Esophagus squamous epithelium (tissue), 5 donors: ENCODE measurements around the gene GRIN1. TPM values are rescaled to one million over a fixed set of nuclear protein-coding genes. Genes with fewer than 3 reads are reported as not detected.

Experiments used
- DNase-seq: peaks from one replicate; lab custom pipeline; 2025; lab: John Stamatoyannopoulos, UW
- H3K27ac ChIP-seq, 4 donors: fragments of 200-600 bp; sonication (generic); one replicate each; pipeline ENCODE4 v1.5.1; 2016 to 2019; ENCODE audit warnings: mild to moderate bottlenecking in 1 of 4
- H3K27me3 ChIP-seq, 4 donors: fragments of 200-600 bp; sonication (generic); 1 replicate in 3 of 4; 2 replicates in 1 of 4; pipeline versions ENCODE4 v1.5.1 to v1.6.0; 2017 to 2021; ENCODE audit warnings: antibody characterized with exemption in 1 of 4
- H3K36me3 ChIP-seq, 3 donors: fragments of 200-600 bp; sonication (generic); one replicate each; pipeline ENCODE4 v1.5.1; 2016 to 2019
- H3K4me1 ChIP-seq, 3 donors: fragments of 200-600 bp; sonication (generic); one replicate each; pipeline ENCODE4 v1.5.1; 2017 to 2019
- H3K4me3 ChIP-seq, 4 donors: fragments of 200-600 bp; sonication (generic); 1 replicate in 3 of 4; 2 replicates in 1 of 4; pipeline ENCODE4 v1.5.1; 2016 to 2019; ENCODE audit warnings: mild to moderate bottlenecking in 2 of 4, moderate library complexity in 1 of 4
- H3K9me3 ChIP-seq, 3 donors: fragments of 200-600 bp; sonication (generic); one replicate each; pipeline ENCODE4 v1.5.1; 2016 to 2019
- CTCF ChIP-seq, 6 experiments: fragments of 450-650 bp in 4 of 6; fragments of 200-600 bp in 2 of 6; sonication (generic) in 2 of 6; IDR thresholded peaks; one replicate each; pipeline ENCODE4 v1.5.1; 2016 to 2019; ENCODE audit warnings: antibody characterized with exemption in 6 of 6, mild to moderate bottlenecking in 4 of 6, moderate library complexity in 4 of 6
- POLR2A ChIP-seq, 4 donors: fragments of 450-650 bp; IDR thresholded peaks; one replicate each; pipeline ENCODE4 v1.6.1; 2017; ENCODE audit warnings: antibody characterized with exemption in 4 of 4, mild to moderate bottlenecking in 4 of 4, moderate library complexity in 3 of 4
- WGBS, 2 donors: methylation state at CpG; one replicate each; pipeline ENCODE4 v1.1.5; 2018; 5-methylcytosine and 5-hydroxymethylcytosine counted together
- intact Hi-C: fragments of 100-400 bp; cut with DNase I; formaldehyde crosslinking; loops from one replicate; pipeline ENCODE4 v1.15.0; 2022
- total RNA-seq, 4 donors: library from RNA; depleted of rRNA; stranded (reverse); fragments of >200 nt; gene quantifications; one replicate each; pipeline ENCODE4 v1.1.0, GENCODE V29; 2016
- donor health status: DM: yes; HTN: yes; CAD: no.

Gene GRIN1
- total RNA-seq, 4 donors from 2014 or later: 0.38 TPM; not detected in 3

GRCh38 chr9:137112564-137113384 lies 26.2 kb upstream of the GRIN1 start:
- peaks cover 13 to 57% (median 19%) of the 10 kb centered on the region in 3 donors for H3K36me3 ChIP-seq
- peaks cover 14 to 20% (median 15%) of the 10 kb centered on the region in 3 donors for H3K4me1 ChIP-seq
- no peaks in the 10 kb centered on the region for H3K9me3 ChIP-seq
- no peak overlapping the region for H3K27ac ChIP-seq
- no peak for TF ChIP-seq CTCF (IDR thresholded peaks at IDR 0.05)
- DNase-seq: no peak
- no peak overlapping the region for H3K4me3 ChIP-seq
- intact Hi-C loops: no loop called here
- H3K27me3 ChIP-seq: peaks cover 0 to 17% (median 0%) of the 10 kb centered on the region in 4 donors
- WGBS, 2 donors: 92% methylated on average over 6 of the region's 42 CpGs; no CpG with 5 or more reads in 1 of the 2 donors

GRCh38 chr9:137113385-137114159 lies 25.4 kb upstream of the GRIN1 start:
- Histone ChIP-seq H3K27ac (no peak overlapping the region), H3K9me3 (no peaks in the 10 kb centered on the region), H3K27me3 (peaks cover 0 to 17% (median 0%) of the 10 kb centered on the region in 4 donors), H3K4me3 (peak overlapping the region in 3 of 4 donors; percentile 57 to 94 (median 88)), H3K36me3 (peaks cover 11 to 49% (median 12%) of the 10 kb centered on the region in 3 donors), H3K4me1 (peaks cover 14 to 20% (median 15%) of the 10 kb centered on the region in 3 donors)
- DNase-seq: no peak
- WGBS, 2 donors: 95% methylated on average over 7 of the region's 66 CpGs; no CpG with 5 or more reads in 1 of the 2 donors
- TF ChIP-seq POLR2A (IDR thresholded peaks at IDR 0.05) (no peak), CTCF (IDR thresholded peaks at IDR 0.05) (no peak)
- intact Hi-C loops: no loop called here

DNA sequence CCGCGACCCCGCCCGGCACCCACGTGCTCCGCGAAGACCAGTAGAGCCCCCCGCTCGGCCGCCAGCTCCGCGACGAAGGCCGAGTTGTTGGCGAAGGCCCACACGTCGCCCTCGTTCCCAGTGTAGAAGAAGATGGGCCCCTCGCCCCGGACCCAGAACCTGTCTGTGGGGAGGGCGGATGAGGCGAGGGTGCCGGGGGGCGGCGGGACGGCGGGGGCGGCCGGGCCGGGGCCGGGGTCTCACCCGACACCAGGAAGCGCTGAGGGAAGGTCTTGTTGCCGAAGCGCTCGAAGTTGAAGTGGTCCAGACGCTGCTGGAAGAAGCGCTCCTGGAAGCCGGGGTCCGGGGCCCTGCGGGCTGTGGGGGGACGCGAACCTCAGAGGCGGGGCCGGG lies 24.7 kb upstream of the GRIN1 start:
- Histone ChIP-seq H3K4me1 (peaks cover 14 to 20% (median 15%) of the 10 kb centered on the region in 3 donors), H3K4me3 (peak overlapping the region; percentile 57 to 94 (median 73)), H3K27me3 (peaks cover 0 to 17% (median 0%) of the 10 kb centered on the region in 4 donors), H3K36me3 (peaks cover 9 to 43% (median 9%) of the 10 kb centered on the region in 3 donors), H3K9me3 (no peaks in the 10 kb centered on the region), H3K27ac (peak overlapping the region; percentile 44 to 76 (median 52))
- no peak for DNase-seq
- TF ChIP-seq CTCF (IDR thresholded peaks at IDR 0.05): no peak
- no peak for TF ChIP-seq POLR2A (IDR thresholded peaks at IDR 0.05)
- intact Hi-C loops: no loop called here
- WGBS, 2 donors: no CpG with 5 or more reads among the region's 45 CpGs

- WGBS, 2 donors: 0% methylated on average over 1 of the region's 70 CpGs
- intact Hi-C loops: loop anchor here (5.0 kb wide), 1 partner anchor 112 kb away; the partner anchor contains the start of genes CYSRT1 and RNF224
Measured at GRCh38 chr9:137114613-137115393, 24.2 kb upstream of the GRIN1 start, which contains the start of gene DPP7. Gene DPP7, minus strand, starts transcription at chr9:137114733. Its CDS starts 20 bp downstream, at chr9:137114713.

More at GRCh38 chr9:137114613-137115393, 24.2 kb upstream of the GRIN1 start, which contains the start of gene DPP7:
- H3K4me1 ChIP-seq: peaks cover 14 to 20% (median 15%) of the 10 kb centered on the region in 3 donors
- no peaks in the 10 kb centered on the region for H3K9me3 ChIP-seq
- H3K27me3 ChIP-seq: peaks cover 0 to 17% (median 0%) of the 10 kb centered on the region in 4 donors
- no peak for DNase-seq
- H3K27ac ChIP-seq: peak within 1 kb of the TSS; percentile 44 to 76 (median 52)
- peaks cover 4 to 37% (median 8%) of the 10 kb centered on the region in 3 donors for H3K36me3 ChIP-seq
- H3K4me3 ChIP-seq: peak within 1 kb of the TSS; percentile 57 to 94 (median 73)
- TF ChIP-seq POLR2A (IDR thresholded peaks at IDR 0.05): peak in 2 of 4 donors; percentile 40 to 41
- peak in 2 of 6 experiments; percentile 10 to 23 for TF ChIP-seq CTCF (IDR thresholded peaks at IDR 0.05)
